ENCODE data around the gene CYLD.

GRCh38 chr16:50821586-50821985, 79.7 kb downstream of the CYLD start:
- TF ChIP-seq CTCF (IDR thresholded peaks at IDR 0.05), result no peak
- no peak for TF ChIP-seq POLR2A (IDR thresholded peaks at IDR 0.05)

All from adrenal gland (tissue), 5 donors.